HepG2 (cell line): ENCODE measurements around the gene KIF23. TPM values are rescaled to one million over a fixed set of nuclear protein-coding genes. Genes with fewer than 3 reads are reported as not detected.

Source experiments
- FOXC1 ChIP-seq: sonication (generic); formaldehyde crosslinking; IDR thresholded peaks from 2 replicates; pipeline ENCODE4 v1.8.0; 2022; ENCODE audit warnings: mild to moderate bottlenecking, missing genetic modification reagents, borderline replicate concordance
- PLRG1 ChIP-seq: fragments of 450-650 bp; conservative IDR thresholded peaks from 2 replicates; pipeline ENCODE4 v1.6.1; 2016
- TGIF2 ChIP-seq: IDR thresholded peaks from 2 replicates; pipeline ENCODE4 v1.6.1; 2016; ENCODE audit warnings: control low read depth, missing compliant biosample characterization
- ZNF225 ChIP-seq: sonication (generic); formaldehyde crosslinking; IDR thresholded peaks from 2 replicates; pipeline ENCODE4 v1.4.0; 2020; ENCODE audit warnings: mild to moderate bottlenecking, missing genetic modification reagents
- ZNF773 ChIP-seq: sonication (generic); formaldehyde crosslinking; IDR thresholded peaks from 2 replicates; pipeline ENCODE4 v1.4.0; 2020; ENCODE audit warnings: missing genetic modification reagents, borderline replicate concordance
- ZNF777 ChIP-seq: sonication (generic); formaldehyde crosslinking; IDR thresholded peaks from 2 replicates; pipeline ENCODE4 v1.4.0; 2020; ENCODE audit warnings: missing genetic modification reagents
- polyA plus RNA-seq, 8 experiments: library from polyadenylated mRNA; depleted of rRNA in 3 of 8; stranded (reverse) in 7 of 8; unstranded in 1 of 8; fragments of >200 nt; fragmentation: Illumina TruSeq in 4 of 8; extraction: Trizol in 4 of 8; gene quantifications; 2 replicates each; pipeline versions ENCODE4 v1.2.1 to v1.2.3, GENCODE V29; 2011 to 2016; ENCODE audit warnings: low read depth in 4 of 8, missing spikeins in 1 of 8, mixed read lengths in 1 of 8; ENCODE audit not compliant: insufficient read depth in 1 of 8
- total RNA-seq, 5 experiments: library from RNA; depleted of rRNA; stranded (reverse); fragments of >200 nt; fragmentation: Illumina TruSeq; extraction: Trizol; gene quantifications; 2 replicates each; pipeline ENCODE4 v1.2.3, GENCODE V29; 2016; ENCODE audit warnings: low read depth in 1 of 5
- TF ChIP-seq, protein P1 (sequence below): sonication (generic); formaldehyde crosslinking; conservative IDR thresholded peaks from 2 replicates; pipeline ENCODE4 v1.4.0; 2020; ENCODE audit warnings: missing genetic modification reagents
- TF ChIP-seq, protein P2 (sequence below): sonication (generic); formaldehyde crosslinking; IDR thresholded peaks from 2 replicates; pipeline ENCODE4 v1.9.0; 2021; ENCODE audit warnings: missing genetic modification reagents, mild to moderate bottlenecking, borderline replicate concordance
- TF ChIP-seq, protein P3 (sequence below), 2 experiments: fragments of 450-650 bp in 1 of 2; sonication (generic) in 1 of 2; formaldehyde crosslinking in 1 of 2; IDR thresholded peaks; 2 replicates each; pipeline versions ENCODE4 v1.6.1 to v1.8.0; 2016 to 2022; ENCODE audit warnings: antibody characterized with exemption in 1 of 2, mild to moderate bottlenecking in 1 of 2, missing genetic modification reagents in 1 of 2
- TF ChIP-seq, protein P4 (sequence below): sonication (generic); formaldehyde crosslinking; conservative IDR thresholded peaks from 2 replicates; pipeline ENCODE4 v1.4.0; 2020; ENCODE audit warnings: missing genetic modification reagents
- TF ChIP-seq, protein P5 (sequence below): fragments of 450-650 bp; IDR thresholded peaks from 2 replicates; pipeline ENCODE4 v1.6.1; 2017

KIF23 gene
- total and polyA plus RNA-seq, 2 of the 13 experiments (the other 11 are each of a cell fraction or from before 2014, with no cell fraction given): 11.3 to 38.1 TPM

DNA sequence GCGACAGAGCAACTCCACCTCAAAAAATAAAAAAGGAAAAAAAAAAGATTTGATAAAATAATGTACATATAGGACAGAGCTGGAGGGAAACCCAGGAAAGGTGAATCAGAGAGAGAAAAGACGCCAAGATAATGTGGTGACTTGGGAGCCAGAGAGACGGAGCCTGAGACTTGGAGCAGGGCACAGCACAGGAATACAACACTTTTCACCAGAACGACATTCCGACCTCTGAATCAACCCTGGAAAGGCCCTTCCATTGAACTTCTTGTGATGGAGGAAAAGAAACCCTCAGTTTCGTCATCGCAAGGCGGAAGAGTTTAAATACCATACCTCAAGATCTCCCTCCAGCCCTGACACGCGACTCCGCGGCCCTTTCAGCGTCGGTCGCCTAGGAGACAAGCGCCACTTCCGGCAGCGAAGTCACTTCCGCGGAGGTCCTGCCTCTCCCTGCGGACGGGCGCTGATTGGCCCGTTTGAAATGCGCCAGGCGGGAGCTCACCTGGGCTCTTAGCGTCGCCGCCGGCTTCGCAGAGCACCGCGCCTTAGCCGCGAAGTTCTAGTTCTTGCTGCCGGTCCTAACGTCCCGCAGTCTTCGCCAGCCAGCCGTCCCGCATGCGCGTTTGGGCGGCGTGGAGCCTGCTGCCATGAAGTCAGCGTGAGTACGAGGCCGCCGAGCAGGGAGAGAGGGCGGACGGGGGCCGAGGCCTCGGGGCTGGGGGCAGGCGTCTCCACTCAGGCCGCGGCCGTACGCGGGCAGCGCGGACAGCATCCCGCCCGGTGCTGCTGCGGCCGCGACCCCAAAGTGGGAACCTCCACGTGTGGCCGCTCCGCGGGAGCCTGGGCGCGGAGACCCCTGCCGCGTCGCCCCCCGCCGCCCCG lies at the start of gene KIF23 (continued):
- TF ChIP-seq, protein P1, sequence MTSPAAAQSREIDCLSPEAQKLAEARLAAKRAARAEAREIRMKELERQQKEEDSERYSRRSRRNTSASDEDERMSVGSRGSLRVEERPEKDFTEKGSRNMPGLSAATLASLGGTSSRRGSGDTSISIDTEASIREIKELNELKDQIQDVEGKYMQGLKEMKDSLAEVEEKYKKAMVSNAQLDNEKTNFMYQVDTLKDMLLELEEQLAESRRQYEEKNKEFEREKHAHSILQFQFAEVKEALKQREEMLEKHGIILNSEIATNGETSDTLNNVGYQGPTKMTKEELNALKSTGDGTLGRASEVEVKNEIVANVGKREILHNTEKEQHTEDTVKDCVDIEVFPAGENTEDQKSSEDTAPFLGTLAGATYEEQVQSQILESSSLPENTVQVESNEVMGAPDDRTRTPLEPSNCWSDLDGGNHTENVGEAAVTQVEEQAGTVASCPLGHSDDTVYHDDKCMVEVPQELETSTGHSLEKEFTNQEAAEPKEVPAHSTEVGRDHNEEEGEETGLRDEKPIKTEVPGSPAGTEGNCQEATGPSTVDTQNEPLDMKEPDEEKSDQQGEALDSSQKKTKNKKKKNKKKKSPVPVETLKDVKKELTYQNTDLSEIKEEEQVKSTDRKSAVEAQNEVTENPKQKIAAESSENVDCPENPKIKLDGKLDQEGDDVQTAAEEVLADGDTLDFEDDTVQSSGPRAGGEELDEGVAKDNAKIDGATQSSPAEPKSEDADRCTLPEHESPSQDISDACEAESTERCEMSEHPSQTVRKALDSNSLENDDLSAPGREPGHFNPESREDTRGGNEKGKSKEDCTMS (CRISPR knock-in tag): no peak
- TF ChIP-seq FOXC1 (CRISPR knock-in tag) (peak; percentile 74; the same call in 1 of the 2 replicates), ZNF777 (CRISPR knock-in tag) (peak; percentile 52), PLRG1 (no peak), TGIF2 (CRISPR knock-in tag) (peak; percentile 96), ZNF225 (CRISPR knock-in tag) (no peak; the same call in 1 of the 2 replicates), ZNF773 (CRISPR knock-in tag) (peak; percentile 21; the same call in 1 of the 2 replicates)
- TF ChIP-seq, protein P2, sequence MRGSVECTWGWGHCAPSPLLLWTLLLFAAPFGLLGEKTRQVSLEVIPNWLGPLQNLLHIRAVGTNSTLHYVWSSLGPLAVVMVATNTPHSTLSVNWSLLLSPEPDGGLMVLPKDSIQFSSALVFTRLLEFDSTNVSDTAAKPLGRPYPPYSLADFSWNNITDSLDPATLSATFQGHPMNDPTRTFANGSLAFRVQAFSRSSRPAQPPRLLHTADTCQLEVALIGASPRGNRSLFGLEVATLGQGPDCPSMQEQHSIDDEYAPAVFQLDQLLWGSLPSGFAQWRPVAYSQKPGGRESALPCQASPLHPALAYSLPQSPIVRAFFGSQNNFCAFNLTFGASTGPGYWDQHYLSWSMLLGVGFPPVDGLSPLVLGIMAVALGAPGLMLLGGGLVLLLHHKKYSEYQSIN (CRISPR knock-in tag): no peak
- TF ChIP-seq, protein P3, sequence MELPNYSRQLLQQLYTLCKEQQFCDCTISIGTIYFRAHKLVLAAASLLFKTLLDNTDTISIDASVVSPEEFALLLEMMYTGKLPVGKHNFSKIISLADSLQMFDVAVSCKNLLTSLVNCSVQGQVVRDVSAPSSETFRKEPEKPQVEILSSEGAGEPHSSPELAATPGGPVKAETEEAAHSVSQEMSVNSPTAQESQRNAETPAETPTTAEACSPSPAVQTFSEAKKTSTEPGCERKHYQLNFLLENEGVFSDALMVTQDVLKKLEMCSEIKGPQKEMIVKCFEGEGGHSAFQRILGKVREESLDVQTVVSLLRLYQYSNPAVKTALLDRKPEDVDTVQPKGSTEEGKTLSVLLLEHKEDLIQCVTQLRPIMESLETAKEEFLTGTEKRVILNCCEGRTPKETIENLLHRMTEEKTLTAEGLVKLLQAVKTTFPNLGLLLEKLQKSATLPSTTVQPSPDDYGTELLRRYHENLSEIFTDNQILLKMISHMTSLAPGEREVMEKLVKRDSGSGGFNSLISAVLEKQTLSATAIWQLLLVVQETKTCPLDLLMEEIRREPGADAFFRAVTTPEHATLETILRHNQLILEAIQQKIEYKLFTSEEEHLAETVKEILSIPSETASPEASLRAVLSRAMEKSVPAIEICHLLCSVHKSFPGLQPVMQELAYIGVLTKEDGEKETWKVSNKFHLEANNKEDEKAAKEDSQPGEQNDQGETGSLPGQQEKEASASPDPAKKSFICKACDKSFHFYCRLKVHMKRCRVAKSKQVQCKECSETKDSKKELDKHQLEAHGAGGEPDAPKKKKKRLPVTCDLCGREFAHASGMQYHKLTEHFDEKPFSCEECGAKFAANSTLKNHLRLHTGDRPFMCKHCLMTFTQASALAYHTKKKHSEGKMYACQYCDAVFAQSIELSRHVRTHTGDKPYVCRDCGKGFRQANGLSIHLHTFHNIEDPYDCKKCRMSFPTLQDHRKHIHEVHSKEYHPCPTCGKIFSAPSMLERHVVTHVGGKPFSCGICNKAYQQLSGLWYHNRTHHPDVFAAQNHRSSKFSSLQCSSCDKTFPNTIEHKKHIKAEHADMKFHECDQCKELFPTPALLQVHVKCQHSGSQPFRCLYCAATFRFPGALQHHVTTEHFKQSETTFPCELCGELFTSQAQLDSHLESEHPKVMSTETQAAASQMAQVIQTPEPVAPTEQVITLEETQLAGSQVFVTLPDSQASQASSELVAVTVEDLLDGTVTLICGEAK (IDR thresholded peaks at IDR 0.05): peak; percentile 56; the same call in 1 of the 2 replicates
- TF ChIP-seq, protein P3 (CRISPR knock-in tag; IDR thresholded peaks at IDR 0.05): peak; percentile 51; the same call in 1 of the 2 replicates
- TF ChIP-seq, protein P4, sequence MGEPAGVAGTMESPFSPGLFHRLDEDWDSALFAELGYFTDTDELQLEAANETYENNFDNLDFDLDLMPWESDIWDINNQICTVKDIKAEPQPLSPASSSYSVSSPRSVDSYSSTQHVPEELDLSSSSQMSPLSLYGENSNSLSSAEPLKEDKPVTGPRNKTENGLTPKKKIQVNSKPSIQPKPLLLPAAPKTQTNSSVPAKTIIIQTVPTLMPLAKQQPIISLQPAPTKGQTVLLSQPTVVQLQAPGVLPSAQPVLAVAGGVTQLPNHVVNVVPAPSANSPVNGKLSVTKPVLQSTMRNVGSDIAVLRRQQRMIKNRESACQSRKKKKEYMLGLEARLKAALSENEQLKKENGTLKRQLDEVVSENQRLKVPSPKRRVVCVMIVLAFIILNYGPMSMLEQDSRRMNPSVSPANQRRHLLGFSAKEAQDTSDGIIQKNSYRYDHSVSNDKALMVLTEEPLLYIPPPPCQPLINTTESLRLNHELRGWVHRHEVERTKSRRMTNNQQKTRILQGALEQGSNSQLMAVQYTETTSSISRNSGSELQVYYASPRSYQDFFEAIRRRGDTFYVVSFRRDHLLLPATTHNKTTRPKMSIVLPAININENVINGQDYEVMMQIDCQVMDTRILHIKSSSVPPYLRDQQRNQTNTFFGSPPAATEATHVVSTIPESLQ: no peak
- TF ChIP-seq, protein P5, sequence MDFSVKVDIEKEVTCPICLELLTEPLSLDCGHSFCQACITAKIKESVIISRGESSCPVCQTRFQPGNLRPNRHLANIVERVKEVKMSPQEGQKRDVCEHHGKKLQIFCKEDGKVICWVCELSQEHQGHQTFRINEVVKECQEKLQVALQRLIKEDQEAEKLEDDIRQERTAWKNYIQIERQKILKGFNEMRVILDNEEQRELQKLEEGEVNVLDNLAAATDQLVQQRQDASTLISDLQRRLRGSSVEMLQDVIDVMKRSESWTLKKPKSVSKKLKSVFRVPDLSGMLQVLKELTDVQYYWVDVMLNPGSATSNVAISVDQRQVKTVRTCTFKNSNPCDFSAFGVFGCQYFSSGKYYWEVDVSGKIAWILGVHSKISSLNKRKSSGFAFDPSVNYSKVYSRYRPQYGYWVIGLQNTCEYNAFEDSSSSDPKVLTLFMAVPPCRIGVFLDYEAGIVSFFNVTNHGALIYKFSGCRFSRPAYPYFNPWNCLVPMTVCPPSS: no peak
